Activated naive CD8-positive, alpha-beta T cell treated with anti-CD3 and anti-CD28 coated beads for 36 hours (primary cell): ENCODE measurements around the gene INPP5K. TPM values are rescaled to one million over a fixed set of nuclear protein-coding genes. Genes with fewer than 3 reads are reported as not detected.

ENCODE experiments used
- DNase-seq: peaks from one replicate; pipeline ENCODE4 v3.0.0; 2021
- H3K27ac Mint-ChIP-seq: one replicate; pipeline ENCODE4 v1.8.0; 2022; ENCODE audit warnings: mild to moderate bottlenecking, moderate library complexity, mixed read lengths
- H3K27me3 Mint-ChIP-seq: one replicate; pipeline ENCODE4 v1.8.0; 2022; ENCODE audit warnings: mild to moderate bottlenecking, mixed read lengths
- H3K36me3 Mint-ChIP-seq: one replicate; pipeline ENCODE4 v1.8.0; 2021; ENCODE audit warnings: mild to moderate bottlenecking, mixed read lengths
- H3K4me1 Mint-ChIP-seq: one replicate; pipeline ENCODE4 v1.8.0; 2021; ENCODE audit warnings: mixed read lengths
- H3K4me3 Mint-ChIP-seq: one replicate; pipeline ENCODE4 v1.8.0; 2022; ENCODE audit warnings: mild to moderate bottlenecking, moderate library complexity, mixed read lengths
- H3K9me3 Mint-ChIP-seq: one replicate; pipeline ENCODE4 v1.8.0; 2022; ENCODE audit warnings: mixed read lengths
- total RNA-seq, 2 experiments: library from RNA; stranded (reverse); gene quantifications; one replicate each; pipeline ENCODE4 v1.2.3, GENCODE V29; 2021

INPP5K gene
- total RNA-seq, 2 experiments from 2014 or later: 18.1 to 18.2 TPM

- Mint-ChIP-seq H3K36me3 (peaks cover 12% of the 10 kb centered on the region), H3K27ac (no peak overlapping the region), H3K4me3 (no peak overlapping the region), H3K9me3 (no peaks in the 10 kb centered on the region), H3K27me3 (no peaks in the 10 kb centered on the region), H3K4me1 (peaks cover 9% of the 10 kb centered on the region)
- no peak for DNase-seq
Observed at GRCh38 chr17:1473170-1473569, 43.2 kb downstream of the INPP5K start.

DNA sequence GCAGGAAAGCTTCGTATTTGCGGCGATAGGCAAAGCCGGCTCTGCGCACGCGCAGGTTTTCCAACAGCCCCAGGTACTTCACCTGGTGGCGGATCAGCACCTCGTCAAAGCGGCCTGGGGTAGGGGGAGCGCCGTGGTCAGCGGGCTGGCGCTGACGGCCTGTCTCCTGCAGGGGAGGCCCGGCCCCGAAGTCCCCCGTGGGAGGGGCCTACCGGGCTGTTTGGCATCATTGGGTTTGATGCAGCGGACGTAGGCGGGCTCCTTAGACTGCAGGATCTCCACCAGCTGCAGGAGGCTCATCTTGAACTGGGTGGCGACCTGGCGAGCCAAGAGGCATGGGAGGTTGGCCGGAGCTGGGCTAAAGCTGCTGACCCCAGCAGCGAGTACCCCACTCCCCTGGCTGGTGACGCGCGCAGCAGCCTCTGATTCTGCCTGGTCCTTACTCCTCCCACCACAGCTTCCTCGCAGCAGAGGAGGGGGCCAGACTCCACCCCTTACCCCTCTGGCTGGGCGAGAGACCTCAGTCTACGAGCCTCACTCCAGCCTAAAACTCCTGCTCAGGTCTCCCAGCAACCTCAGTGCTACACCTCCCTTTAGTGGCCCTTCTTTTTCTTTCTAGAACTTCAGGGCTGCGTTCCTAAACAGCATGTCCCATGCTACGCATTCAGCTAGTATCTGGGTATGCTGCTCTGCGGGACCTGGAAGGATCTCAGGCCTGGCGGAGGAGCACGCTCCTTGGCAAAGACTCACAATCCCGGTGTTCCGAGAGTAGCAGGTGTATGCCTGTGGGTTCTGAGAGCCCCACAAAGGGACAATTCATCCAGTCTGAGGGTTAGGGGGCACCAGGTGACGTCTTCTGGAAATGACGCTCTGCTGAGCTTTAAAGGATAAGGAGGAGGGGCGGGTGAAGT lies 44.2 kb downstream of the INPP5K start:
- no peak for DNase-seq
- Mint-ChIP-seq H3K36me3 (peaks cover 16% of the 10 kb centered on the region), H3K27me3 (no peaks in the 10 kb centered on the region), H3K9me3 (no peaks in the 10 kb centered on the region), H3K4me3 (no peak overlapping the region), H3K27ac (no peak overlapping the region), H3K4me1 (peaks cover 9% of the 10 kb centered on the region)

- Mint-ChIP-seq H3K9me3 (no peaks in the 10 kb centered on the region), H3K27ac (no peak overlapping the region), H3K27me3 (no peaks in the 10 kb centered on the region), H3K4me3 (no peak overlapping the region), H3K36me3 (peaks cover 18% of the 10 kb centered on the region), H3K4me1 (peaks cover 9% of the 10 kb centered on the region)
- no peak for DNase-seq
Observed at GRCh38 chr17:1471490-1471889, 44.9 kb downstream of the INPP5K start.

DNA sequence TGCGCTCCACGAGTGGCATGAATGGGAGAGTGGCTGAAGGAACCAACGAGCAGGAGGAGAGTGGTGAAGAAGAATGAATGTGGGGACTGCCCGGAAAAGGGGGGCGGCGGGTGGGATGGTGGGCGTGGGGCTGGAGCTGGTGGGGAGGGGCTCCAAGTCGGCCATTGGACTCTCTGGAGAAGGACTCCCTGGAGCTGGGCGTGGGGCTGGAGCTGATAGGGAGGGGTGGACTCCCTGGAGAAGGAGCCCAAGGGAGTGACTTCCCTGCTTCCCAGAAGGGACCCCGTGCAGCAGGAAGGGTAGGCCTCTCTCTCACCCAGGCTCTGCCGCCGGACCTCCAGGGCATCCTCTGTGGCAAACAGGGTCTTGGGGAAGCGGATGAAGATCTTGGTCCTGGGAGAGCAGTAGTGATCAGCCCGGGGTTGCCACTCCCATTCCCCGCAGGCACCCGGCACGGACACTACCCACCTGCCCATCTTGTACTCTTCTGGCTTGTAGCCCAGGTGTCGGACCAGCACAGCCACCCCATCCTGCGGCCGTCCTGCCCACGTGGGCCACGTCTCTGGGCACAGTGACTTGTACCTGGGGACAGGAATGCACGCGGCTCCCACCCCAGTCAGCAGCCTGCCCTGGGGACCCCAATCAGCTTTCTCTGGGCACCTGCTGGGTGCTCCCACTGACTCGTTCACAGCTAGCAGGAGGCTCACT lies 45.5 kb downstream of the INPP5K start:
- peaks cover 9% of the 10 kb centered on the region for H3K4me1 Mint-ChIP-seq
- no peak overlapping the region for H3K4me3 Mint-ChIP-seq
- peaks cover 20% of the 10 kb centered on the region for H3K36me3 Mint-ChIP-seq
- H3K27me3 Mint-ChIP-seq: no peaks in the 10 kb centered on the region
- no peak for DNase-seq
- H3K9me3 Mint-ChIP-seq: no peaks in the 10 kb centered on the region
- no peak overlapping the region for H3K27ac Mint-ChIP-seq

DNA sequence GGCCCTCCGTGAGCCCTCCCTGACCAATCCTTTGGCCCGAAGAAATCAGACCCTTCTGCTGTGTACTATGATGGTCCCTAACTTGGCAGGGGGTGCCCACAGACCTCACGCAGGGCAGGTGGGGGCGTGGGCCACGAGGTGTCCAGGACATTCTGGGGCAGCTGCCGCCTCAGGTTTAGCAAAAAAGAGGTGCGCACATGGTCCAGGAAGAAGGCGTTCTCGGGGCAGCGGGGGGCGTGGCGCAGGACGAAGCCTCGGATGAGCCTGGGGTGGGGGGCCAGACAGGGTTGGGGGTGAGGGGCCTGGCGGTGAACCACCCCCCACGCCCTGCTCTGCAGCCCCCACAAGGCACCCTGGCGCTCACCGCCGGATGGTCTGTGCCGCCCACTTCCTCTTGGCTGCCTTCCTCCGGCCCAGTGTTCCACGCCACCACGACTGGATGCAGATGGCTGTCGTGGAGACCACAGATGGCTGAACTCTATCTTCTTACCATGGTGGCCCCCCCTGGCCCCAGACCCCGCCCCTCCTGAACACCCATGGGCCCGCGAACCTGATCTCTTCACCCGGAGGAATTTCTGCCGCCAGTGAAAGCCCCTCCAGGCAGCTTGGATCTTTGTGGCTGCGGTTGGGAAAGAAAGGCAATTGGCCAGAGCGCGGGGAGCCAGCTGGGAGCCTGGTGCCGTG lies 46.2 kb downstream of the INPP5K start:
- peaks cover 9% of the 10 kb centered on the region for H3K4me1 Mint-ChIP-seq
- H3K9me3 Mint-ChIP-seq: no peaks in the 10 kb centered on the region
- H3K4me3 Mint-ChIP-seq: no peak overlapping the region
- H3K36me3 Mint-ChIP-seq: peaks cover 20% of the 10 kb centered on the region
- H3K27me3 Mint-ChIP-seq: no peaks in the 10 kb centered on the region
- no peak overlapping the region for H3K27ac Mint-ChIP-seq
- no peak for DNase-seq

GRCh38 chr17:1469231-1469852 lies 47.1 kb downstream of the INPP5K start:
- Mint-ChIP-seq H3K27me3 (peaks cover 7% of the 10 kb centered on the region), H3K27ac (no peak overlapping the region), H3K4me3 (no peak overlapping the region), H3K4me1 (peaks cover 11% of the 10 kb centered on the region), H3K36me3 (peaks cover 20% of the 10 kb centered on the region), H3K9me3 (no peaks in the 10 kb centered on the region)
- no peak for DNase-seq

- no peak overlapping the region for H3K27ac Mint-ChIP-seq
- H3K36me3 Mint-ChIP-seq: peaks cover 23% of the 10 kb centered on the region
- peaks cover 8% of the 10 kb centered on the region for H3K4me1 Mint-ChIP-seq
- DNase-seq: no peak
- no peak overlapping the region for H3K4me3 Mint-ChIP-seq
- peaks cover 12% of the 10 kb centered on the region for H3K27me3 Mint-ChIP-seq
- H3K9me3 Mint-ChIP-seq: peaks cover 4% of the 10 kb centered on the region
Observed at GRCh38 chr17:1467898-1468492, 48.4 kb downstream of the INPP5K start.

DNA sequence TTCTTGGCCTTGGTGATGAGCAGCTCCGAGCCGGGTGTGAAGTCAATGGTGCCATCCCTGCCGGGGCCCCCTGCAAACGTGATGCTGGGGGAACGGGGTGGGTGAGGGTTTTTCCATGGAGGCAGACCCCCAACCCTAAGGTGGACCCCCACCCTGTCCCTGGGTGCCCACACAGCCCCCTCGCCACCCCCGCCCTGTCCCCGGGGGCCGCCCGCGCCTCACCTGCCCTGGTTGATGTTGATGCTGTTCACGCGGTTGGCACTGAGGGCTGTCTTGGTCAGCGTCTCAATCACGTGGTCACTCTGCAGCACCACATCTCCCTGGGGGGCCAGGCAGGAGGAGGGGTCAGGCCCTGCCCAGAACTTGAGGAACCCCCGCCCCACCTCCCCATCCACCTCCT lies 49.2 kb downstream of the INPP5K start:
- Mint-ChIP-seq H3K27ac (no peak overlapping the region), H3K36me3 (peaks cover 24% of the 10 kb centered on the region), H3K9me3 (peaks cover 5% of the 10 kb centered on the region), H3K4me1 (peaks cover 16% of the 10 kb centered on the region), H3K27me3 (peaks cover 14% of the 10 kb centered on the region), H3K4me3 (no peak overlapping the region)
- no peak for DNase-seq

GRCh38 chr17:1464186-1464585 lies 52.2 kb downstream of the INPP5K start:
- Mint-ChIP-seq H3K4me1 (peaks cover 27% of the 10 kb centered on the region), H3K27me3 (peaks cover 38% of the 10 kb centered on the region), H3K4me3 (no peak overlapping the region), H3K36me3 (peaks cover 21% of the 10 kb centered on the region), H3K9me3 (peaks cover 5% of the 10 kb centered on the region), H3K27ac (no peak overlapping the region)
- no peak for DNase-seq

GRCh38 chr17:1462164-1463112 lies 54.0 kb downstream of the INPP5K start:
- Mint-ChIP-seq H3K4me3 (peak overlapping the region; percentile 59), H3K27ac (peak overlapping the region; percentile 62), H3K27me3 (peaks cover 47% of the 10 kb centered on the region), H3K4me1 (peaks cover 27% of the 10 kb centered on the region), H3K36me3 (peaks cover 10% of the 10 kb centered on the region), H3K9me3 (peaks cover 5% of the 10 kb centered on the region)
- DNase-seq: no peak

DNA sequence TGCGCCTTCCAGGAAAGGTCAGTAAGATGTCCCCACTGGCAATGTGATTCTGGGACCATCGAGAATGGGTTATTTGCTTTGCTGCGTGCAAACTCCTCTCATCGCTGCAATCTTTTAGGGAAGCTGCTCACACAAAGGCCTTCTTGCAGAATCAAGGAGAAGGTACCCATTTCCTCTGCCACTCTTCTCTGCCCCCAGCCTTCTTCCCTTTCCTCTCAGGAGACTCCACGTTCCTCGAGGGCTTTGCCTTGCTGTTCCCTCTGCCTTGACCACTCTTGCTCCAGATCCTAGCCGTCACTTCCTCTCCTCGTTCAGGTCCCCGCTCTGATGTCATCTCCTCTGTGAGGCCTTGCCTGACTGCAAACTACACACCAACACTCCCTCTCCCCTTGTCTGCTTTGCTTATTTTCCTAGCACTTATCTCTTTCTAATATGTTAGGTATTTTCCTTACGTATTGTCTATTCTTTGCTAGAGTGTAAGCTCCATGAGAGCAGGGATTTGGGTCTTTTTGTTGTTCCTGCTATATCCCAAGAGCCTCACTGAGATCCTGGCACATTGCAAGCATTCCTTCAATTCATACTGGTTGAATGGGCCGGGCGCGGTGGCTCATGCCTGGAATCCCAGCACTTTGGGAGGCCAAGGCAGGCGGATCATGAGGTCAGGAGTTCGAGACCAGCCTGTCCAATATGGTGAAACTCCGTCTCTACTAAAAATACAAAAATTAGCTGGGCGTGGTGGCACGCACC lies 55.0 kb downstream of the INPP5K start:
- peaks cover 33% of the 10 kb centered on the region for H3K4me1 Mint-ChIP-seq
- peaks cover 5% of the 10 kb centered on the region for H3K9me3 Mint-ChIP-seq
- H3K4me3 Mint-ChIP-seq: no peak overlapping the region
- H3K27ac Mint-ChIP-seq: no peak overlapping the region
- peaks cover 55% of the 10 kb centered on the region for H3K27me3 Mint-ChIP-seq
- H3K36me3 Mint-ChIP-seq: peaks cover 7% of the 10 kb centered on the region
- no peak for DNase-seq

- H3K4me3 Mint-ChIP-seq: no peak overlapping the region
- DNase-seq: no peak
- peaks cover 55% of the 10 kb centered on the region for H3K27me3 Mint-ChIP-seq
- H3K36me3 Mint-ChIP-seq: peaks cover 7% of the 10 kb centered on the region
- H3K27ac Mint-ChIP-seq: no peak overlapping the region
- H3K9me3 Mint-ChIP-seq: peaks cover 5% of the 10 kb centered on the region
- peaks cover 34% of the 10 kb centered on the region for H3K4me1 Mint-ChIP-seq
Observed at GRCh38 chr17:1460233-1460632, 56.2 kb downstream of the INPP5K start.
